IMR-90 (cell line): ENCODE data around the gene TBCC. TPM values are rescaled to one million over a fixed set of nuclear protein-coding genes. Genes with fewer than 3 reads are reported as not detected.

ENCODE experiments used
- ATAC-seq: fragments of 200-7000 bp; cut with Tn5 transposase; 2 replicates; pipeline ENCODE4 v1.9.1; 2020; ENCODE audit warnings: low read depth, mild to moderate bottlenecking, moderate library complexity
- BruUV-seq: library from RNA; stranded (reverse); fragments of 400-500 nt; replicated peaks from 2 replicates; lab custom pipeline; 2021; lab: Mats Ljungman, UMichigan
- CTCF ChIA-PET: fragments of 300-600 bp; formaldehyde crosslinking; extraction: SDS; loops from one replicate; lab custom pipeline; 2021; ENCODE audit warnings: antibody characterized with exemption; lab: Yijun Ruan, JAX
- POLR2A ChIA-PET: fragments of 300-600 bp; sonication (Branson Sonifier 250); formaldehyde crosslinking; loops from one replicate; lab custom pipeline; 2022; ENCODE audit warnings: antibody characterized with exemption; ENCODE audit not compliant: unreplicated experiment; lab: Charles Lee
- DNase-seq: peaks from one replicate; pipeline ENCODE4 v3.0.0; 2013
- H2AFZ ChIP-seq: replicated peaks from 2 replicates; pipeline ENCODE3; 2013; ENCODE audit warnings: low read length, mild to moderate bottlenecking; ENCODE audit not compliant: poor library complexity
- H2AK5ac ChIP-seq: 2 replicates; pipeline ENCODE4 v1.6.1; 2013; ENCODE audit warnings: low read depth, low read length, inconsistent platforms
- H2AK9ac ChIP-seq: replicated peaks from 2 replicates; pipeline ENCODE3; 2013; ENCODE audit warnings: mild to moderate bottlenecking, low read depth, low read length, moderate library complexity; ENCODE audit not compliant: poor library complexity
- H2BK120ac ChIP-seq: 2 replicates; pipeline ENCODE4 v1.6.1; 2013; ENCODE audit warnings: low read depth, low read length, inconsistent platforms
- H2BK15ac ChIP-seq: 3 replicates; pipeline ENCODE4 v1.6.1; 2013; ENCODE audit warnings: low read depth, low read length, inconsistent platforms
- H2BK20ac ChIP-seq: 2 replicates; pipeline ENCODE4 v1.6.1; 2013; ENCODE audit warnings: low read depth, mild to moderate bottlenecking, inconsistent platforms, low read length, moderate library complexity
- H2BK5ac ChIP-seq: 2 replicates; pipeline ENCODE4 v1.6.1; 2013; ENCODE audit warnings: mild to moderate bottlenecking, low read depth, low read length, inconsistent platforms; ENCODE audit not compliant: poor library complexity, severe bottlenecking
- H3K14ac ChIP-seq: replicated peaks from 2 replicates; pipeline ENCODE4 v1.6.1; 2013; ENCODE audit warnings: low read depth, low read length, inconsistent platforms
- H3K18ac ChIP-seq: 2 replicates; pipeline ENCODE4 v1.6.1; 2013; ENCODE audit warnings: low read depth, low read length, control low read depth
- H3K23ac ChIP-seq: 2 replicates; pipeline ENCODE4 v1.6.1; 2013; ENCODE audit warnings: low read depth, low read length, inconsistent platforms
- H3K27ac ChIP-seq: 2 replicates; pipeline ENCODE4 v1.5.1; 2013; ENCODE audit warnings: mild to moderate bottlenecking, control low read depth, low read length; ENCODE audit not compliant: insufficient read depth
- H3K27me3 ChIP-seq: 2 replicates; pipeline ENCODE4 v1.6.1; 2013; ENCODE audit warnings: low read length; ENCODE audit not compliant: control insufficient read depth, insufficient read depth
- H3K36me3 ChIP-seq: 2 replicates; pipeline ENCODE4 v1.6.1; 2013; ENCODE audit warnings: low read length, mixed read lengths; ENCODE audit not compliant: control insufficient read depth, insufficient read depth
- H3K4ac ChIP-seq: 2 replicates; pipeline ENCODE4 v1.6.1; 2013; ENCODE audit warnings: low read depth, low read length, inconsistent platforms
- H3K4me1 ChIP-seq: 2 replicates; pipeline ENCODE4 v1.6.1; 2013; ENCODE audit warnings: low read length, mixed read lengths; ENCODE audit not compliant: control insufficient read depth, insufficient read depth
- H3K4me2 ChIP-seq: 2 replicates; pipeline ENCODE4 v1.6.1; 2013; ENCODE audit warnings: low read depth, mild to moderate bottlenecking, control low read depth, low read length, moderate library complexity
- H3K4me3 ChIP-seq: 2 replicates; pipeline ENCODE4 v1.5.1; 2013; ENCODE audit warnings: low read depth, mild to moderate bottlenecking, control low read depth, low read length, moderate library complexity; ENCODE audit not compliant: insufficient read depth
- H3K56ac ChIP-seq: 2 replicates; pipeline ENCODE4 v1.6.1; 2013; ENCODE audit warnings: low read length, inconsistent platforms; ENCODE audit not compliant: insufficient read depth; ENCODE audit errors: extremely low read depth
- H3K79me1 ChIP-seq, 2 experiments: 2 replicates each; pipeline ENCODE4 v1.6.1; 2013; ENCODE audit warnings: low read length in 2 of 2, inconsistent platforms in 1 of 2, low read depth in 1 of 2
- H3K9ac ChIP-seq: 2 replicates; pipeline ENCODE4 v1.6.1; 2013; ENCODE audit warnings: low read depth, low read length, control low read depth
- H3K9me1 ChIP-seq: 2 replicates; pipeline ENCODE4 v1.6.1; 2013; ENCODE audit warnings: low read length, inconsistent platforms; ENCODE audit not compliant: insufficient read depth
- H3K9me3 ChIP-seq: 2 replicates; pipeline ENCODE4 v1.6.1; 2013; ENCODE audit warnings: low read length; ENCODE audit not compliant: control insufficient read depth, insufficient read depth
- H4K20me1 ChIP-seq: 2 replicates; pipeline ENCODE4 v1.6.1; 2013; ENCODE audit warnings: low read length, inconsistent platforms; ENCODE audit not compliant: insufficient read depth
- H4K5ac ChIP-seq: 2 replicates; pipeline ENCODE4 v1.6.1; 2013; ENCODE audit warnings: mild to moderate bottlenecking, low read depth, low read length, control low read depth
- H4K8ac ChIP-seq, 2 experiments: 2 replicates each; pipeline ENCODE4 v1.6.1; 2013; ENCODE audit warnings: low read depth in 2 of 2, low read length in 2 of 2, control low read depth in 1 of 2, inconsistent platforms in 1 of 2
- H4K91ac ChIP-seq: 2 replicates; pipeline ENCODE4 v1.6.1; 2013; ENCODE audit warnings: low read depth, low read length, inconsistent platforms; ENCODE audit not compliant: insufficient read depth
- BHLHE40 ChIP-seq: fragments of 150-350 bp; IDR thresholded peaks from 2 replicates; pipeline ENCODE4 v1.6.1; 2016; ENCODE audit warnings: mild to moderate bottlenecking, low read depth, low read length
- CEBPB ChIP-seq: IDR thresholded peaks from 2 replicates; pipeline ENCODE4 v1.6.1; 2012; ENCODE audit warnings: low read depth, low read length, improper control_type of control experiment
- CHD1 ChIP-seq: IDR thresholded peaks from 2 replicates; pipeline ENCODE4 v1.6.1; 2012; ENCODE audit warnings: low read depth, low read length, improper control_type of control experiment
- CTCF ChIP-seq: conservative IDR thresholded peaks from 2 replicates; pipeline ENCODE4 v1.5.1; 2012; ENCODE audit warnings: mild to moderate bottlenecking, low read depth, low read length, improper control_type of control experiment
- ELK1 ChIP-seq: fragments of 150-350 bp; IDR thresholded peaks from 2 replicates; pipeline ENCODE4 v1.6.1; 2016; ENCODE audit warnings: low read depth, mild to moderate bottlenecking, low read length, moderate library complexity, borderline replicate concordance
- FOS ChIP-seq: fragments of 150-350 bp; IDR thresholded peaks from 2 replicates; pipeline ENCODE4 v1.6.1; 2016; ENCODE audit warnings: low read depth, low read length
- MAFK ChIP-seq: IDR thresholded peaks from 2 replicates; pipeline ENCODE4 v1.6.1; 2012; ENCODE audit warnings: low read depth, low read length, improper control_type of control experiment
- MAZ ChIP-seq: IDR thresholded peaks from 2 replicates; pipeline ENCODE4 v1.6.1; 2012; ENCODE audit warnings: low read depth, mild to moderate bottlenecking, low read length, improper control_type of control experiment, moderate library complexity, borderline replicate concordance
- MXI1 ChIP-seq: IDR thresholded peaks from 2 replicates; pipeline ENCODE4 v1.6.1; 2012; ENCODE audit warnings: low read depth, mild to moderate bottlenecking, low read length, moderate library complexity, borderline replicate concordance
- NFE2L2 ChIP-seq: fragments of 150-350 bp; IDR thresholded peaks from 2 replicates; pipeline ENCODE4 v1.6.1; 2016; ENCODE audit warnings: low read depth, mild to moderate bottlenecking, low read length
- POLR2A ChIP-seq: IDR thresholded peaks from 2 replicates; pipeline ENCODE4 v1.6.1; 2012; ENCODE audit warnings: mild to moderate bottlenecking, low read depth, low read length
- RAD21 ChIP-seq: IDR thresholded peaks from 2 replicates; pipeline ENCODE4 v1.6.1; 2012; ENCODE audit warnings: low read length, improper control_type of control experiment
- RCOR1 ChIP-seq: IDR thresholded peaks from 2 replicates; pipeline ENCODE4 v1.6.1; 2012; ENCODE audit warnings: mild to moderate bottlenecking, low read length, improper control_type of control experiment; ENCODE audit not compliant: insufficient replicate concordance
- RFX5 ChIP-seq: IDR thresholded peaks from 2 replicates; pipeline ENCODE4 v1.8.0; 2012; ENCODE audit warnings: low read depth, mild to moderate bottlenecking, low read length, moderate library complexity
- SMC3 ChIP-seq: fragments of 150-350 bp; IDR thresholded peaks from 2 replicates; pipeline ENCODE4 v1.6.1; 2016; ENCODE audit warnings: low read depth, mild to moderate bottlenecking, antibody characterized with exemption, low read length, moderate library complexity
- USF2 ChIP-seq: fragments of 150-350 bp; IDR thresholded peaks from 2 replicates; pipeline ENCODE4 v1.6.1; 2017; ENCODE audit warnings: mild to moderate bottlenecking, antibody characterized with exemption, low read length, low read depth
- WGBS, 2 experiments: methylation state at CpG; one replicate each; pipeline versions ENCODE4 v1.1.5 to v1.1.7; 2013; ENCODE audit warnings: missing lambda C conversion rate in 2 of 2; ENCODE audit not compliant: insufficient read length in 1 of 2; ENCODE audit errors: extremely low coverage in 2 of 2; 5-methylcytosine and 5-hydroxymethylcytosine counted together
- dilution Hi-C: fragments of 300-500 bp; cut with HindIII; formaldehyde crosslinking; loops from one replicate; pipeline ENCODE4 v1.14.3; 2018; ENCODE audit warnings: low sequenced_read_pairs; ENCODE audit not compliant: unreplicated experiment
- in situ Hi-C: fragments of 300-500 bp; cut with MboI; formaldehyde crosslinking; loops from 3 replicates; pipeline ENCODE4 v1.14.3; 2019; ENCODE audit warnings: low sequenced_read_pairs, inconsistent platforms, mixed read lengths
- intact Hi-C: fragments of 100-400 bp; cut with micrococcal nuclease; formaldehyde crosslinking; loops from 2 replicates; pipeline ENCODE4 v1.10.0; 2022
- polyA plus RNA-seq, 3 experiments: library from polyadenylated mRNA; depleted of rRNA; stranded (reverse); fragments of >200 nt; gene quantifications; 2 replicates each; pipeline ENCODE4 v1.2.3, GENCODE V29; 2012; ENCODE audit warnings: low replicate concordance in 1 of 3
- total RNA-seq: library from RNA; depleted of rRNA; stranded (reverse); fragments of >200 nt; gene quantifications from 2 replicates; pipeline ENCODE4 v1.2.3, GENCODE V29; 2012

Gene TBCC
- total and polyA plus RNA-seq, 2 of the 4 experiments (the other 2 are of a cell fraction) = 23.0 to 32.6 TPM

GRCh38 chr6:42698217-42698616 is 47.7 kb downstream of the TBCC start:
- dilution Hi-C loops (no loop called here), intact Hi-C loops (no loop called here), in situ Hi-C loops (no loop called here)
- Histone ChIP-seq H3K23ac (no peak overlapping the region), H2AK5ac (no peak overlapping the region), H3K9me1 (peaks cover 22% of the 10 kb centered on the region), H3K4me1 (peaks cover 13% of the 10 kb centered on the region), H2BK15ac (no peak overlapping the region), H3K56ac (no peak overlapping the region), H3K27ac (no peak overlapping the region), H2BK20ac (no peak overlapping the region), H3K9me3 (no peaks in the 10 kb centered on the region), H4K20me1 (no peaks in the 10 kb centered on the region; the same call in 1 of the 2 replicates), H3K18ac (no peak overlapping the region), H3K4ac (no peak overlapping the region), H4K8ac (no peak overlapping the region), H2BK120ac (no peak overlapping the region), H3K14ac (no peak overlapping the region), H3K36me3 (peaks cover 4% of the 10 kb centered on the region; the same call in 1 of the 2 replicates), H3K4me2 (no peak overlapping the region), H3K9ac (no peak overlapping the region), H3K4me3 (no peak overlapping the region), H4K5ac (no peak overlapping the region), H3K79me1 (peaks cover 0 to 11% of the 10 kb centered on the region in 2 experiments; a peak in 2 of 4 replicates), H2AFZ (no peak overlapping the region), H2BK5ac (no peak overlapping the region), H4K91ac (no peak overlapping the region), H2AK9ac (no peak overlapping the region), H3K27me3 (no peaks in the 10 kb centered on the region)
- CTCF ChIA-PET = interaction anchor here (0.6 to 0.9 kb wide), 2 partner anchors 28 to 155 kb away, joined by 3 read pairs; no protein-coding TSS in a partner anchor
- TF ChIP-seq BHLHE40 (no peak), CTCF (no peak), RCOR1 (no peak), FOS (no peak), POLR2A (no peak), CEBPB (no peak), MAZ (no peak), ELK1 (no peak), SMC3 (no peak), USF2 (no peak), RAD21 (no peak), NFE2L2 (no peak), MXI1 (no peak), CHD1 (no peak), RFX5 (no peak), MAFK (no peak)
- BruUV-seq = no TSS peak
- ATAC-seq = no peak
- no peak for DNase-seq
- POLR2A ChIA-PET = no interaction called here
- WGBS, 2 experiments = no CpG with 5 or more reads among the region's 13 CpGs
